Natural killer cell (primary cell): Measurements from ENCODE around the gene TXNL4B. TPM values are rescaled to one million over a fixed set of nuclear protein-coding genes. Genes with fewer than 3 reads are reported as not detected.
"Not testable (repeated sequence)": the region's sequence is repeated elsewhere in the genome, so short reads cannot be mapped to it uniquely, and the experiment has no call there.

Experiments used
- ATAC-seq, 3 donors: fragments of 150-1000 bp in 2 of 3; fragments of 200-7000 bp in 1 of 3; cut with Tn5 transposase; 1 replicate in 1 of 3; 2 replicates in 2 of 3; pipeline ENCODE4 v1.10.0; 2021; ENCODE audit warnings: mild to moderate bottlenecking in 2 of 3, moderate library complexity in 2 of 3
- DNase-seq, 2 donors: peaks; one replicate each; pipeline versions ENCODE4 v3.0.0 to v3.0.0-alpha.2; 2013 to 2021; ENCODE audit warnings: mixed read lengths in 1 of 2
- H3K27ac ChIP-seq: one replicate; pipeline ENCODE4 v1.5.1; 2013; ENCODE audit warnings: mild to moderate bottlenecking, low read length
- H3K27me3 ChIP-seq: one replicate; pipeline ENCODE4 v1.6.1; 2013; ENCODE audit warnings: low read length; ENCODE audit not compliant: control insufficient read depth, insufficient read depth
- H3K36me3 ChIP-seq: one replicate; pipeline ENCODE4 v1.6.1; 2013; ENCODE audit warnings: low read length; ENCODE audit not compliant: control insufficient read depth, insufficient read depth
- H3K4me1 ChIP-seq: one replicate; pipeline ENCODE4 v1.6.1; 2013; ENCODE audit warnings: low read length; ENCODE audit not compliant: control insufficient read depth, insufficient read depth
- H3K4me3 ChIP-seq: one replicate; pipeline ENCODE4 v1.5.1; 2013; ENCODE audit warnings: low read length
- H3K9me3 ChIP-seq: one replicate; pipeline ENCODE4 v1.6.1; 2013; ENCODE audit warnings: low read length; ENCODE audit not compliant: control insufficient read depth, insufficient read depth
- H3K27ac Mint-ChIP-seq, 2 donors: one replicate each; pipeline ENCODE4 v1.8.0; 2022; ENCODE audit warnings: mild to moderate bottlenecking in 2 of 2, mixed read lengths in 2 of 2, moderate library complexity in 1 of 2
- H3K27me3 Mint-ChIP-seq, 2 donors: one replicate each; pipeline ENCODE4 v1.8.0; 2022; ENCODE audit warnings: low read depth in 2 of 2, mixed read lengths in 2 of 2
- H3K36me3 Mint-ChIP-seq: one replicate; pipeline ENCODE4 v1.8.0; 2022; ENCODE audit warnings: mixed read lengths
- H3K4me1 Mint-ChIP-seq, 2 donors: one replicate each; pipeline ENCODE4 v1.8.0; 2022; ENCODE audit warnings: mixed read lengths in 2 of 2
- H3K4me3 Mint-ChIP-seq: one replicate; pipeline ENCODE4 v1.8.0; 2022; ENCODE audit warnings: mild to moderate bottlenecking, moderate library complexity, mixed read lengths
- H3K9me3 Mint-ChIP-seq, 2 donors: one replicate each; pipeline ENCODE4 v1.8.0; 2022; ENCODE audit warnings: mixed read lengths in 2 of 2
- CTCF ChIP-seq: fragments of 200-600 bp; IDR thresholded peaks from one replicate; pipeline ENCODE4 v1.8.0; 2022; ENCODE audit warnings: antibody characterized with exemption
- WGBS: methylation state at CpG from one replicate; pipeline ENCODE4 v1.1.7; 2013; ENCODE audit warnings: missing lambda C conversion rate; ENCODE audit not compliant: insufficient coverage; 5-methylcytosine and 5-hydroxymethylcytosine counted together
- intact Hi-C: fragments of 100-400 bp; cut with micrococcal nuclease; formaldehyde crosslinking; loops from one replicate; pipeline ENCODE4 v1.14.2; 2022
- total RNA-seq, 4 donors: library from RNA; stranded (reverse); fragments of 120-200 nt in 1 of 4; gene quantifications; one replicate each; pipeline versions ENCODE4 v1.2.3 to v1.2.4, GENCODE V29; 2013 to 2022

Gene TXNL4B
- total RNA-seq, 3 donors from 2014 or later (not counting 1 experiment from before 2014, with no cell fraction given): 12.1 to 13.8 (median 13.6) TPM

DNA sequence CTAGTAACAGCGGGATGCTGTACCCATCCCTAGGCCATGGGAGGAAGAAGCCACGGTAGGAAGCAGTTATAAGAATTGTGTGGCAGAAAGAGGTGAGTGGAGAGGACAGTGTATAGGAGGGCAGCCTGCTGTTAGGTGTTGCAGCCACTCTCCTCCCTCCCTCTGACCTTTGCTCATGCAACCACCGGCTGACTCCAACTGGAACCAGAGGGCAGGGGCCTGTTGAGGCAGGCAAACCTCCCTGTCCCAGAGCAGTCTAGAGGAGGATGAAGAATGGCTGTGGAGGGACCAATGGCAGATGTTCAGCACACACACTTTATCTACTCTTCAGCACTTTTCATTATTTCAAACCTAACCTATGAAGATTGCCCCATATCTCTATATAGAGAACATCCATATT is 2.2 kb downstream of the TXNL4B start:
- peak overlapping the region; percentile 54 to 96 for H3K27ac Mint-ChIP-seq
- 100% methylated on average over 2 of the region's 3 CpGs for WGBS

GRCh38 chr16:72085002-72085401 is 8.4 kb downstream of the TXNL4B start:
- no peak for TF ChIP-seq CTCF
- Mint-ChIP-seq H3K27me3 (no peaks in the 10 kb centered on the region), H3K9me3 (peaks cover 0 to 3% of the 10 kb centered on the region in 2 donors), H3K27ac (no peak overlapping the region), H3K4me1 (peaks cover 4 to 6% of the 10 kb centered on the region in 2 donors), H3K36me3 (peaks cover 18% of the 10 kb centered on the region), H3K4me3 (no peak overlapping the region)
- DNase-seq (no peak), ATAC-seq (no peak)
- Histone ChIP-seq H3K4me3 (no peak overlapping the region), H3K36me3 (peaks cover 38% of the 10 kb centered on the region), H3K27me3 (no peaks in the 10 kb centered on the region), H3K27ac (no peak overlapping the region), H3K4me1 (no peaks in the 10 kb centered on the region), H3K9me3 (peaks cover 3% of the 10 kb centered on the region)
- 100% methylated on average over 2 of the region's 2 CpGs for WGBS
- intact Hi-C loops: no loop called here

More for the DNA sequence above, 2.2 kb downstream of the TXNL4B start:
- no peaks in the 10 kb centered on the region for H3K9me3 Mint-ChIP-seq
- H3K36me3 Mint-ChIP-seq: peaks cover 11% of the 10 kb centered on the region
- no peaks in the 10 kb centered on the region for H3K27me3 Mint-ChIP-seq
- Histone ChIP-seq H3K27ac (no peak overlapping the region), H3K27me3 (no peaks in the 10 kb centered on the region), H3K4me3 (no peak overlapping the region), H3K4me1 (peaks cover 24% of the 10 kb centered on the region), H3K36me3 (peaks cover 37% of the 10 kb centered on the region), H3K9me3 (no peaks in the 10 kb centered on the region)
- DNase-seq (no peak), ATAC-seq (no peak)
- peaks cover 55 to 56% of the 10 kb centered on the region in 2 donors for H3K4me1 Mint-ChIP-seq
- no peak for TF ChIP-seq CTCF
- intact Hi-C loops: loop anchor here (10.0 kb wide), 1 partner anchor 574 kb away; no protein-coding TSS in a partner anchor
- peak overlapping the region; percentile 77 for H3K4me3 Mint-ChIP-seq

GRCh38 chr16:72084445-72084844 is 9.0 kb downstream of the TXNL4B start:
- WGBS: 99% methylated on average over 10 of the region's 10 CpGs
- no peak for ATAC-seq
- DNase-seq: no peak
- no peak for TF ChIP-seq CTCF
- intact Hi-C loops: no loop called here
- H3K4me3 ChIP-seq: no peak overlapping the region
- peaks cover 3% of the 10 kb centered on the region for H3K9me3 ChIP-seq
- H3K27ac ChIP-seq: no peak overlapping the region
- Mint-ChIP-seq H3K9me3 (peaks cover 0 to 3% of the 10 kb centered on the region in 2 donors), H3K36me3 (peaks cover 18% of the 10 kb centered on the region), H3K27ac (no peak overlapping the region), H3K4me3 (no peak overlapping the region), H3K27me3 (no peaks in the 10 kb centered on the region), H3K4me1 (peaks cover 4 to 5% of the 10 kb centered on the region in 2 donors)
- peaks cover 33% of the 10 kb centered on the region for H3K36me3 ChIP-seq
- H3K27me3 ChIP-seq: no peaks in the 10 kb centered on the region
- no peaks in the 10 kb centered on the region for H3K4me1 ChIP-seq

DNA sequence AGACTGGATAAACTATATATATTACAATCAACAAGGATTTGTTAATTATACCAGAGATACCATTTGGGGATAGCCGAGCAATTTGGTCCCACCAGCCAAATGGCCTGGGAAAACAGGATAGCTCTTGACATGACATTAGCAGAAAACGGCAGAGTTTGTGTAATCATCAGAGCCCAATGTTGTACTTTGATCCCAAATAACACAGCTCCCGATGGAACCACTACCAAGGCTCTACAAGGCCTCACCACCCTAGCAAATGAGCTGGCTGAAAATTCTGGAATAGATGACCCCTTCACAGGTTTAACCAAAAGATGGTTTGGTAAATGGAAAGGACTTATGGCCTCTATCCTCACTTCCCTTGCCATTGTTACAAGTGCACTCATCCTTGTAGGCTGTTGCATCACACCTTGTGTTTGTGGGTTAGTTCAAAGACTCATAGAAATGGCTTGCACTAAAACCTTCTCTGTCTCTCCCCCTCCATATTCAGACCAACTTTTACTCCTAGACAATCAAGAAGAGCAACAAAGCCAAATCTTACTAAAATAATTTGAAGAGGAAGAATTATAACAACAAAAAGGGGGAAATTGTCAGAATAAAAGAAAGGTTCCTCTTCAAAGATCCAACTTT is 9.5 kb downstream of the TXNL4B start:
- no peak for TF ChIP-seq CTCF
- H3K4me1 Mint-ChIP-seq: peaks cover 2 to 4% of the 10 kb centered on the region in 2 donors
- H3K9me3 Mint-ChIP-seq: peaks cover 0 to 3% of the 10 kb centered on the region in 2 donors
- ATAC-seq (no peak), DNase-seq (no peak)
- H3K36me3 ChIP-seq: peaks cover 27% of the 10 kb centered on the region
- H3K4me1 ChIP-seq: no peaks in the 10 kb centered on the region
- H3K9me3 ChIP-seq: peaks cover 3% of the 10 kb centered on the region
- no peak overlapping the region for H3K4me3 Mint-ChIP-seq
- no peak overlapping the region for H3K27ac ChIP-seq
- 61% methylated on average over 3 of the region's 3 CpGs for WGBS
- peaks cover 14% of the 10 kb centered on the region for H3K36me3 Mint-ChIP-seq
- H3K4me3 ChIP-seq: no peak overlapping the region
- no peaks in the 10 kb centered on the region for H3K27me3 Mint-ChIP-seq
- H3K27me3 ChIP-seq: no peaks in the 10 kb centered on the region
- intact Hi-C loops: no loop called here
- no peak overlapping the region for H3K27ac Mint-ChIP-seq

DNA sequence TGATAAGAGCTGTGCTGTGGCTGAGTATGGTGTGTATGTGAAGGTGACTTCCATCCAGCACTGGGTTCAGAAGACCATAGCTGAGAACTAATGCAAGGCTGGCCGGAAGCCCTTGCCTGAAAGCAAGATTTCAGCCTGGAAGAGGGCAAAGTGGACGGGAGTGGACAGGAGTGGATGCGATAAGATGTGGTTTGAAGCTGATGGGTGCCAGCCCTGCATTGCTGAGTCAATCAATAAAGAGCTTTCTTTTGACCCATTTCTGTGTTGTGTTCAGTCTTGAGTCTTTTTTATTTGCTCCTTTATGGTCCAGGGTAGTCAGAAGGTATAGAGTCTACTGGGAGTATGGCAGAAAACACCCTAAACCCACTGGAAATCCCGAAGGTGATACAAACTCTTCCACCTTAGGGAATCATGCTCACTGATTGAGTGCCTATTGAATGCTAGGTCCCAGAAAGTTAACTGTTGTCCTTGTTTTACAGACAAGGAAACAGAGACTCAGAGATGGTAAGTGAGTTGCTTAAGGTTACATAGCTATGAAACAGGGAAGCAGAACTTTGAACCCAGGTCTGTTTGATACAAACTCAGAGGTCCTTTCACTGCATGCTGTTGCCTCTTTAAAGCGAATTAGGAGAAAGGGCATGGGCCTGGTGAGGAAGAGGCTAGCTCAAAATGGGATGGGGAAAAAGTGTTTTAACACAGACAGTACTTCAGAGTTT is 16.3 kb downstream of the TXNL4B start:
- ATAC-seq, H3K27ac ChIP-seq, H3K27me3 Mint-ChIP-seq, H3K9me3 Mint-ChIP-seq, H3K4me1 Mint-ChIP-seq, H3K27me3 ChIP-seq, H3K9me3 ChIP-seq, intact Hi-C loops, H3K4me1 ChIP-seq, DNase-seq, H3K27ac Mint-ChIP-seq, H3K4me3 ChIP-seq, H3K36me3 ChIP-seq, H3K4me3 Mint-ChIP-seq, H3K36me3 Mint-ChIP-seq: not testable (repeated sequence)
- 100% methylated on average over 1 of the region's 5 CpGs for WGBS
